Keratinocyte (primary cell): ENCODE data around the gene ANKFN1. TPM values are rescaled to one million over a fixed set of nuclear protein-coding genes. Genes with fewer than 3 reads are reported as not detected.

Source experiments
- DNase-seq: peaks from one replicate; pipeline ENCODE4 v3.0.0-alpha.2; 2011; ENCODE audit warnings: low read depth, missing footprints, low spot score
- FAIRE-seq: peaks from 2 replicates; lab custom pipeline; 2011; peaks lifted over from hg19 to GRCh38; lab: Jason Lieb, UNC
- H2AFZ ChIP-seq: 2 replicates; pipeline ENCODE4 v1.6.0; 2012; ENCODE audit warnings: low read length, control low read depth, inconsistent platforms; ENCODE audit not compliant: control insufficient read depth
- H3K27ac ChIP-seq: 2 replicates; pipeline ENCODE4 v1.5.1; 2011; ENCODE audit warnings: low read length; ENCODE audit not compliant: control insufficient read depth, insufficient read depth
- H3K27me3 ChIP-seq: 3 replicates; pipeline ENCODE4 v1.6.0; 2011; ENCODE audit warnings: low read length; ENCODE audit not compliant: control insufficient read depth, insufficient read depth; ENCODE audit errors: extremely low read depth
- H3K36me3 ChIP-seq, 2 experiments: 2 replicates in 1 of 2; 3 replicates in 1 of 2; pipeline ENCODE4 v1.5.1; 2011; ENCODE audit warnings: low read length in 2 of 2, mild to moderate bottlenecking in 1 of 2; ENCODE audit not compliant: control insufficient read depth in 2 of 2, insufficient read depth in 2 of 2; ENCODE audit errors: extremely low read depth in 1 of 2
- H3K4me1 ChIP-seq: 3 replicates; pipeline ENCODE4 v1.5.1; 2011; ENCODE audit warnings: low read length; ENCODE audit not compliant: control insufficient read depth, insufficient read depth; ENCODE audit errors: extremely low read depth
- H3K4me2 ChIP-seq: 3 replicates; pipeline ENCODE4 v1.6.0; 2011; ENCODE audit warnings: low read depth, low read length; ENCODE audit not compliant: control insufficient read depth, insufficient read depth; ENCODE audit errors: extremely low read depth
- H3K4me3 ChIP-seq, 3 experiments: fragments of 200-600 bp in 1 of 3; sonication (generic) in 1 of 3; 2 replicates in 2 of 3; 3 replicates in 1 of 3; pipeline ENCODE4 v1.5.1; 2011 to 2016; ENCODE audit warnings: low read length in 3 of 3, mild to moderate bottlenecking in 3 of 3, control low read depth in 2 of 3, inconsistent platforms in 1 of 3, low read depth in 1 of 3, mixed read lengths in 1 of 3, mixed run types in 1 of 3, moderate library complexity in 1 of 3; ENCODE audit not compliant: control insufficient read depth in 2 of 3, insufficient read depth in 2 of 3; ENCODE audit errors: extremely low read depth in 1 of 3
- H3K79me2 ChIP-seq: 2 replicates; pipeline ENCODE4 v1.6.0; 2012; ENCODE audit warnings: low read length; ENCODE audit not compliant: control insufficient read depth, insufficient read depth
- H3K9ac ChIP-seq: 3 replicates; pipeline ENCODE4 v1.6.0; 2011; ENCODE audit warnings: low read length; ENCODE audit not compliant: control insufficient read depth, insufficient read depth; ENCODE audit errors: extremely low read depth
- H3K9me1 ChIP-seq: 3 replicates; pipeline ENCODE4 v1.6.0; 2011; ENCODE audit warnings: low read length; ENCODE audit not compliant: control insufficient read depth, insufficient read depth; ENCODE audit errors: extremely low read depth
- H3K9me3 ChIP-seq: 2 replicates; pipeline ENCODE4 v1.5.1; 2012; ENCODE audit warnings: low read depth, low read length; ENCODE audit not compliant: control insufficient read depth
- H4K20me1 ChIP-seq: 3 replicates; pipeline ENCODE4 v1.6.0; 2011; ENCODE audit warnings: low read length; ENCODE audit not compliant: control insufficient read depth, insufficient read depth; ENCODE audit errors: extremely low read depth
- CTCF ChIP-seq, 3 experiments: IDR thresholded peaks in 1 of 3; conservative IDR thresholded peaks in 1 of 3; optimal IDR thresholded peaks in 1 of 3; 2 replicates in 2 of 3; 3 replicates in 1 of 3; pipeline versions ENCODE3 to v1.5.1; 2011; ENCODE audit warnings: low read length in 3 of 3, mild to moderate bottlenecking in 3 of 3, moderate library complexity in 2 of 3, control low read depth in 1 of 3, inconsistent platforms in 1 of 3; ENCODE audit not compliant: insufficient read depth in 2 of 3; ENCODE audit errors: extremely low read depth in 1 of 3
- EZH2 ChIP-seq: IDR thresholded peaks from one replicate; pipeline ENCODE4 v1.6.1; 2012; ENCODE audit warnings: inconsistent platforms, mild to moderate bottlenecking, low read length, moderate library complexity
- dilution Hi-C: fragments of 300-500 bp; cut with MboI; formaldehyde crosslinking; loops from one replicate; pipeline ENCODE4 v1.7.0; 2020; ENCODE audit warnings: low sequenced_read_pairs; ENCODE audit not compliant: extremely low pct_ligation_motif_present
- polyA plus RNA-seq, 5 experiments: library from polyadenylated mRNA; depleted of rRNA in 3 of 5; stranded (reverse) in 3 of 5; stranded (forward) in 1 of 5; unstranded in 1 of 5; fragments of >200 nt; gene quantifications; 1 replicate in 1 of 5; 2 replicates in 3 of 5; 3 replicates in 1 of 5; pipeline versions ENCODE4 v1.2.1 to v1.2.3, GENCODE V29; 2011 to 2012; ENCODE audit warnings: missing spikeins in 2 of 5, low read depth in 1 of 5, low replicate concordance in 1 of 5

Gene ANKFN1
- polyA plus RNA-seq, 1 donor (not counting 4 experiments of a cell fraction or from before 2014, with no cell fraction given): 0.12 TPM

- H4K20me1 ChIP-seq: no peaks in the 10 kb centered on the region
- H3K4me3 ChIP-seq: no peak overlapping the region
- H3K27ac ChIP-seq: no peak overlapping the region
- no peak overlapping the region for H3K4me2 ChIP-seq
- dilution Hi-C loops: no loop called here
- no peaks in the 10 kb centered on the region for H3K79me2 ChIP-seq
- no peak for TF ChIP-seq EZH2
- TF ChIP-seq CTCF (optimal IDR thresholded peaks at IDR 0.05 in 1 of 3, IDR thresholded peaks at IDR 0.05 in 1 of 3, conservative IDR thresholded peaks at IDR 0.05 in 1 of 3; ENCODE audit: extremely low read depth in 1 of 3, insufficient read depth in 2 of 3, low read length in 3 of 3): no peak
- DNase-seq: no peak
- H3K9me3 ChIP-seq: no peaks in the 10 kb centered on the region
- H3K36me3 ChIP-seq: no peaks in the 10 kb centered on the region
- FAIRE-seq: no peak
- no peaks in the 10 kb centered on the region for H3K4me1 ChIP-seq
- no peak overlapping the region for H3K9ac ChIP-seq
- no peaks in the 10 kb centered on the region for H3K27me3 ChIP-seq
- H2AFZ ChIP-seq: no peak overlapping the region
- H3K9me1 ChIP-seq: no peaks in the 10 kb centered on the region
Measured at GRCh38 chr17:56119936-56120335, 33.3 kb upstream of the ANKFN1 start.

GRCh38 chr17:56121191-56122051 lies 31.9 kb upstream of the ANKFN1 start:
- DNase-seq (no peak), FAIRE-seq (no peak)
- Histone ChIP-seq H3K4me1 (no peaks in the 10 kb centered on the region), H3K9me3 (no peaks in the 10 kb centered on the region), H3K79me2 (no peaks in the 10 kb centered on the region), H3K4me3 (no peak overlapping the region), H3K27me3 (no peaks in the 10 kb centered on the region), H3K9me1 (no peaks in the 10 kb centered on the region), H3K9ac (no peak overlapping the region), H3K4me2 (no peak overlapping the region), H3K27ac (no peak overlapping the region), H3K36me3 (no peaks in the 10 kb centered on the region), H4K20me1 (no peaks in the 10 kb centered on the region), H2AFZ (no peak overlapping the region)
- dilution Hi-C loops: no loop called here
- TF ChIP-seq EZH2: no peak
- TF ChIP-seq CTCF (optimal IDR thresholded peaks at IDR 0.05 in 1 of 3, IDR thresholded peaks at IDR 0.05 in 1 of 3, conservative IDR thresholded peaks at IDR 0.05 in 1 of 3; ENCODE audit: extremely low read depth in 1 of 3, insufficient read depth in 2 of 3, low read length in 3 of 3): no peak
